ENCODE measurements around the gene LRIT3. TPM values are rescaled to one million over a fixed set of nuclear protein-coding genes. Genes with fewer than 3 reads are reported as not detected.

LRIT3 gene
- polyA plus RNA-seq, 1 donor, result 0.31 TPM

GRCh38 chr4:109815151-109816081 lies 32.5 kb upstream of the LRIT3 start, which contains the start of gene GAR1:
TSS of gene GAR1 (plus strand) at chr4:109815762. CDS start at chr4:109816165, 403 bp downstream.
- H3K4me1 ChIP-seq (ENCODE audit: control insufficient read depth, insufficient read depth, low read length), result peaks cover 4% of the 10 kb centered on the region
- peak; percentile 97 for DNase-seq
- H3K36me3 ChIP-seq (ENCODE audit: control insufficient read depth, insufficient read depth, low read length), result peaks cover 18% of the 10 kb centered on the region
- WGBS (ENCODE audit: insufficient coverage, low lambda C conversion rate), result no CpG with 5 or more reads among the region's 53 CpGs
- H3K4me3 ChIP-seq (ENCODE audit: low read length), result peak within 1 kb of the TSS; percentile 76
- H3K9me3 ChIP-seq (ENCODE audit: control insufficient read depth, low read depth, low read length), result no peaks in the 10 kb centered on the region
- no peaks in the 10 kb centered on the region for H3K27me3 ChIP-seq (ENCODE audit: control insufficient read depth, insufficient read depth, low read length)
- H3K27ac ChIP-seq (ENCODE audit: low read length), result peak within 1 kb of the TSS; percentile 85

- Histone ChIP-seq H3K27ac (ENCODE audit: low read length) (peak overlapping the region; percentile 85), H3K4me3 (ENCODE audit: low read length) (peak overlapping the region; percentile 76), H3K4me1 (ENCODE audit: control insufficient read depth, insufficient read depth, low read length) (peaks cover 4% of the 10 kb centered on the region), H3K27me3 (ENCODE audit: control insufficient read depth, insufficient read depth, low read length) (no peaks in the 10 kb centered on the region), H3K9me3 (ENCODE audit: control insufficient read depth, low read depth, low read length) (no peaks in the 10 kb centered on the region), H3K36me3 (ENCODE audit: control insufficient read depth, insufficient read depth, low read length) (peaks cover 23% of the 10 kb centered on the region)
- peak in 1 of 2 donors; percentile 39 for DNase-seq
- no CpG with 5 or more reads among the region's 19 CpGs for WGBS (ENCODE audit: insufficient coverage, low lambda C conversion rate)
These were observed 31.8 kb upstream of the LRIT3 start for GRCh38 chr4:109816082-109816442.

- Histone ChIP-seq H3K4me1 (ENCODE audit: control insufficient read depth, insufficient read depth, low read length) (peaks cover 4% of the 10 kb centered on the region), H3K4me3 (ENCODE audit: low read length) (peak overlapping the region; percentile 76), H3K27ac (ENCODE audit: low read length) (no peak overlapping the region), H3K27me3 (ENCODE audit: control insufficient read depth, insufficient read depth, low read length) (no peaks in the 10 kb centered on the region), H3K9me3 (ENCODE audit: control insufficient read depth, low read depth, low read length) (no peaks in the 10 kb centered on the region), H3K36me3 (ENCODE audit: control insufficient read depth, insufficient read depth, low read length) (peaks cover 24% of the 10 kb centered on the region)
- no peak for DNase-seq
- 100% methylated on average over 1 of the region's 1 CpG for WGBS (ENCODE audit: insufficient coverage, low lambda C conversion rate)
These were observed 31.0 kb upstream of the LRIT3 start for GRCh38 chr4:109816894-109817293.

- Histone ChIP-seq H3K4me3 (ENCODE audit: low read length) (no peak overlapping the region), H3K27me3 (ENCODE audit: control insufficient read depth, insufficient read depth, low read length) (no peaks in the 10 kb centered on the region), H3K4me1 (ENCODE audit: control insufficient read depth, insufficient read depth, low read length) (peaks cover 4% of the 10 kb centered on the region), H3K27ac (ENCODE audit: low read length) (no peak overlapping the region), H3K9me3 (ENCODE audit: control insufficient read depth, low read depth, low read length) (no peaks in the 10 kb centered on the region), H3K36me3 (ENCODE audit: control insufficient read depth, insufficient read depth, low read length) (peaks cover 34% of the 10 kb centered on the region)
- WGBS (ENCODE audit: insufficient coverage, low lambda C conversion rate), result no CpG with 5 or more reads among the region's 4 CpGs
- no peak for DNase-seq
These were observed 29.6 kb upstream of the LRIT3 start for GRCh38 chr4:109818268-109818667.

- no peak overlapping the region for H3K4me3 ChIP-seq (ENCODE audit: low read length)
- peaks cover 4% of the 10 kb centered on the region for H3K4me1 ChIP-seq (ENCODE audit: control insufficient read depth, insufficient read depth, low read length)
- no peak for DNase-seq
- 100% methylated on average over 1 of the region's 2 CpGs for WGBS (ENCODE audit: insufficient coverage, low lambda C conversion rate)
- H3K27ac ChIP-seq (ENCODE audit: low read length), result no peak overlapping the region
- H3K9me3 ChIP-seq (ENCODE audit: control insufficient read depth, low read depth, low read length), result no peaks in the 10 kb centered on the region
- peaks cover 42% of the 10 kb centered on the region for H3K36me3 ChIP-seq (ENCODE audit: control insufficient read depth, insufficient read depth, low read length)
- no peaks in the 10 kb centered on the region for H3K27me3 ChIP-seq (ENCODE audit: control insufficient read depth, insufficient read depth, low read length)
These were observed 27.3 kb upstream of the LRIT3 start for GRCh38 chr4:109820563-109820962.

- H3K4me1 ChIP-seq (ENCODE audit: control insufficient read depth, insufficient read depth, low read length), result peaks cover 4% of the 10 kb centered on the region
- no peaks in the 10 kb centered on the region for H3K27me3 ChIP-seq (ENCODE audit: control insufficient read depth, insufficient read depth, low read length)
- WGBS (ENCODE audit: insufficient coverage, low lambda C conversion rate), result 17% methylated on average over 1 of the region's 2 CpGs
- no peak overlapping the region for H3K27ac ChIP-seq (ENCODE audit: low read length)
- H3K4me3 ChIP-seq (ENCODE audit: low read length), result no peak overlapping the region
- H3K36me3 ChIP-seq (ENCODE audit: control insufficient read depth, insufficient read depth, low read length), result peaks cover 42% of the 10 kb centered on the region
- DNase-seq, result no peak
- no peaks in the 10 kb centered on the region for H3K9me3 ChIP-seq (ENCODE audit: control insufficient read depth, low read depth, low read length)
These were observed 26.7 kb upstream of the LRIT3 start for GRCh38 chr4:109821185-109821584.

GRCh38 chr4:109826719-109827118 lies 21.2 kb upstream of the LRIT3 start:
- DNase-seq, result no peak
- no peak overlapping the region for H3K4me3 ChIP-seq (ENCODE audit: low read length)
- peaks cover 18% of the 10 kb centered on the region for H3K36me3 ChIP-seq (ENCODE audit: control insufficient read depth, insufficient read depth, low read length)
- no peaks in the 10 kb centered on the region for H3K9me3 ChIP-seq (ENCODE audit: control insufficient read depth, low read depth, low read length)
- H3K27me3 ChIP-seq (ENCODE audit: control insufficient read depth, insufficient read depth, low read length), result no peaks in the 10 kb centered on the region
- H3K4me1 ChIP-seq (ENCODE audit: control insufficient read depth, insufficient read depth, low read length), result no peaks in the 10 kb centered on the region
- H3K27ac ChIP-seq (ENCODE audit: low read length), result no peak overlapping the region

- H3K4me3 ChIP-seq (ENCODE audit: low read length), result no peak within 1 kb of the TSS
- peaks cover 14% of the 10 kb centered on the region for H3K36me3 ChIP-seq (ENCODE audit: control insufficient read depth, insufficient read depth, low read length)
- no peak for DNase-seq
- H3K9me3 ChIP-seq (ENCODE audit: control insufficient read depth, low read depth, low read length), result no peaks in the 10 kb centered on the region
- H3K4me1 ChIP-seq (ENCODE audit: control insufficient read depth, insufficient read depth, low read length), result no peaks in the 10 kb centered on the region
- WGBS (ENCODE audit: insufficient coverage, low lambda C conversion rate), result no CpG with 5 or more reads among the region's 2 CpGs
- H3K27me3 ChIP-seq (ENCODE audit: control insufficient read depth, insufficient read depth, low read length), result no peaks in the 10 kb centered on the region
- no peak within 1 kb of the TSS for H3K27ac ChIP-seq (ENCODE audit: low read length)
These were observed 20.2 kb upstream of the LRIT3 start, which contains the start of gene RRH for GRCh38 chr4:109827672-109828071. TSS of gene RRH (plus strand) at chr4:109827972. CDS start at chr4:109828028, 56 bp downstream.

- Histone ChIP-seq H3K36me3 (ENCODE audit: control insufficient read depth, insufficient read depth, low read length) (no peaks in the 10 kb centered on the region), H3K9me3 (ENCODE audit: control insufficient read depth, low read depth, low read length) (no peaks in the 10 kb centered on the region), H3K27ac (ENCODE audit: low read length) (no peak overlapping the region), H3K4me3 (ENCODE audit: low read length) (no peak overlapping the region), H3K27me3 (ENCODE audit: control insufficient read depth, insufficient read depth, low read length) (no peaks in the 10 kb centered on the region), H3K4me1 (ENCODE audit: control insufficient read depth, insufficient read depth, low read length) (no peaks in the 10 kb centered on the region)
- no peak for DNase-seq
- 95% methylated on average over 3 of the region's 4 CpGs for WGBS (ENCODE audit: insufficient coverage, low lambda C conversion rate)
These were observed 14.2 kb upstream of the LRIT3 start for GRCh38 chr4:109833756-109834155.

- H3K4me3 ChIP-seq (ENCODE audit: low read length), result no peak overlapping the region
- no CpG with 5 or more reads among the region's 3 CpGs for WGBS (ENCODE audit: insufficient coverage, low lambda C conversion rate)
- H3K9me3 ChIP-seq (ENCODE audit: control insufficient read depth, low read depth, low read length), result no peaks in the 10 kb centered on the region
- no peaks in the 10 kb centered on the region for H3K27me3 ChIP-seq (ENCODE audit: control insufficient read depth, insufficient read depth, low read length)
- no peak for DNase-seq
- no peak overlapping the region for H3K27ac ChIP-seq (ENCODE audit: low read length)
- no peaks in the 10 kb centered on the region for H3K4me1 ChIP-seq (ENCODE audit: control insufficient read depth, insufficient read depth, low read length)
- H3K36me3 ChIP-seq (ENCODE audit: control insufficient read depth, insufficient read depth, low read length), result no peaks in the 10 kb centered on the region
These were observed 10.9 kb upstream of the LRIT3 start for GRCh38 chr4:109836985-109837384.
